ENCODE results near the gene HDAC6. TPM values are rescaled to one million over a fixed set of nuclear protein-coding genes. Genes with fewer than 3 reads are reported as not detected.
"Not testable (repeated sequence)": the region's sequence is repeated elsewhere in the genome, so short reads cannot be mapped to it uniquely, and the experiment has no call there.

HDAC6 gene
- total RNA-seq, 1 experiment from 2014 or later: 25.1 TPM

- DNase-seq: no peak
- no peak overlapping the region for H3K4me2 ChIP-seq (ENCODE audit: low read depth, low read length, poor library complexity, severe bottlenecking)
- no peaks in the 10 kb centered on the region for H3K36me3 ChIP-seq (ENCODE audit: insufficient read depth, low read length)
- no peaks in the 10 kb centered on the region for H3K4me1 ChIP-seq (ENCODE audit: low read length)
- no peaks in the 10 kb centered on the region for H4K20me1 ChIP-seq (ENCODE audit: insufficient read depth, low read depth, low read length)
- H3K9me3 ChIP-seq (ENCODE audit: low read length): no peaks in the 10 kb centered on the region
- no peak overlapping the region for H3K4me3 ChIP-seq (ENCODE audit: low read length)
- H2AFZ ChIP-seq (ENCODE audit: low read length): no peak overlapping the region
- no peaks in the 10 kb centered on the region for H3K9me2 ChIP-seq (replicated peaks; ENCODE audit: insufficient read depth, low read length)
- H3K27ac ChIP-seq (ENCODE audit: low read length): no peak overlapping the region
- no peaks in the 10 kb centered on the region for H3K79me2 ChIP-seq (ENCODE audit: low read length)
- no peaks in the 10 kb centered on the region for H3K27me3 ChIP-seq (ENCODE audit: low read length)
- no peak overlapping the region for H3K9ac ChIP-seq (ENCODE audit: low read length)
Observed at GRCh38 chrX:48833542-48834138, 31.8 kb downstream of the HDAC6 start.

- H2AFZ ChIP-seq (ENCODE audit: low read length): no peak overlapping the region
- H3K27ac ChIP-seq (ENCODE audit: low read length): no peak overlapping the region
- DNase-seq: no peak
- H3K36me3 ChIP-seq (ENCODE audit: insufficient read depth, low read length): no peaks in the 10 kb centered on the region
- H3K9me2 ChIP-seq (replicated peaks; ENCODE audit: insufficient read depth, low read length): no peaks in the 10 kb centered on the region
- no peaks in the 10 kb centered on the region for H3K9me3 ChIP-seq (ENCODE audit: low read length)
- H3K9ac ChIP-seq (ENCODE audit: low read length): no peak overlapping the region
- no peaks in the 10 kb centered on the region for H3K4me1 ChIP-seq (ENCODE audit: low read length)
- H3K4me3 ChIP-seq (ENCODE audit: low read length): no peak overlapping the region
- H3K27me3 ChIP-seq (ENCODE audit: low read length): no peaks in the 10 kb centered on the region
- no peaks in the 10 kb centered on the region for H3K79me2 ChIP-seq (ENCODE audit: low read length)
- H3K4me2 ChIP-seq (ENCODE audit: low read depth, low read length, poor library complexity, severe bottlenecking): no peak overlapping the region
- no peaks in the 10 kb centered on the region for H4K20me1 ChIP-seq (ENCODE audit: insufficient read depth, low read depth, low read length)
Observed at GRCh38 chrX:48834383-48834709, 32.5 kb downstream of the HDAC6 start.

- Histone ChIP-seq H3K9me2 (replicated peaks; ENCODE audit: insufficient read depth, low read length) (no peaks in the 10 kb centered on the region), H3K9ac (ENCODE audit: low read length) (no peak within 1 kb of the TSS), H3K27me3 (ENCODE audit: low read length) (no peaks in the 10 kb centered on the region), H3K27ac (ENCODE audit: low read length) (no peak within 1 kb of the TSS), H3K79me2 (ENCODE audit: low read length) (no peaks in the 10 kb centered on the region), H2AFZ (ENCODE audit: low read length) (no peak within 1 kb of the TSS), H3K9me3 (ENCODE audit: low read length) (no peaks in the 10 kb centered on the region), H3K4me3 (ENCODE audit: low read length) (no peak within 1 kb of the TSS), H3K4me2 (ENCODE audit: low read depth, low read length, poor library complexity, severe bottlenecking) (no peak within 1 kb of the TSS), H3K4me1 (ENCODE audit: low read length) (no peaks in the 10 kb centered on the region), H4K20me1 (ENCODE audit: insufficient read depth, low read depth, low read length) (no peaks in the 10 kb centered on the region), H3K36me3 (ENCODE audit: insufficient read depth, low read length) (no peaks in the 10 kb centered on the region)
- no peak for DNase-seq
Observed at GRCh38 chrX:48835524-48836329, 33.9 kb downstream of the HDAC6 start, which contains the start of gene PCSK1N. Gene PCSK1N (minus strand): TSS chrX:48835610. CDS start chrX:48835532, 78 bp downstream.

GRCh38 chrX:48839686-48840085, 37.8 kb downstream of the HDAC6 start:
- no peaks in the 10 kb centered on the region for H4K20me1 ChIP-seq (ENCODE audit: insufficient read depth, low read depth, low read length)
- no peaks in the 10 kb centered on the region for H3K4me1 ChIP-seq (ENCODE audit: low read length)
- no peak overlapping the region for H3K4me3 ChIP-seq (ENCODE audit: low read length)
- no peak overlapping the region for H2AFZ ChIP-seq (ENCODE audit: low read length)
- DNase-seq: no peak
- no peaks in the 10 kb centered on the region for H3K9me2 ChIP-seq (replicated peaks; ENCODE audit: insufficient read depth, low read length)
- no peak overlapping the region for H3K4me2 ChIP-seq (ENCODE audit: low read depth, low read length, poor library complexity, severe bottlenecking)
- no peak overlapping the region for H3K9ac ChIP-seq (ENCODE audit: low read length)
- no peaks in the 10 kb centered on the region for H3K36me3 ChIP-seq (ENCODE audit: insufficient read depth, low read length)
- H3K9me3 ChIP-seq (ENCODE audit: low read length): no peaks in the 10 kb centered on the region
- H3K27me3 ChIP-seq (ENCODE audit: low read length): no peaks in the 10 kb centered on the region
- no peaks in the 10 kb centered on the region for H3K79me2 ChIP-seq (ENCODE audit: low read length)
- H3K27ac ChIP-seq (ENCODE audit: low read length): no peak overlapping the region

GRCh38 chrX:48848847-48849246, 47.0 kb downstream of the HDAC6 start:
- Histone ChIP-seq H3K36me3 (ENCODE audit: insufficient read depth, low read length) (no peaks in the 10 kb centered on the region), H3K9me2 (replicated peaks; ENCODE audit: insufficient read depth, low read length) (no peaks in the 10 kb centered on the region), H4K20me1 (ENCODE audit: insufficient read depth, low read depth, low read length) (no peaks in the 10 kb centered on the region), H3K27ac (ENCODE audit: low read length) (no peak overlapping the region), H3K79me2 (ENCODE audit: low read length) (no peaks in the 10 kb centered on the region), H3K4me1 (ENCODE audit: low read length) (peaks cover 13% of the 10 kb centered on the region), H3K4me2 (ENCODE audit: low read depth, low read length, poor library complexity, severe bottlenecking) (no peak overlapping the region), H3K4me3 (ENCODE audit: low read length) (no peak overlapping the region), H3K9me3 (ENCODE audit: low read length) (no peaks in the 10 kb centered on the region), H2AFZ (ENCODE audit: low read length) (no peak overlapping the region), H3K9ac (ENCODE audit: low read length) (no peak overlapping the region), H3K27me3 (ENCODE audit: low read length) (no peaks in the 10 kb centered on the region)
- DNase-seq: no peak

- H3K36me3 ChIP-seq (ENCODE audit: insufficient read depth, low read length): no peaks in the 10 kb centered on the region
Observed at GRCh38 chrX:48852857-48853256, 51.0 kb downstream of the HDAC6 start.

GRCh38 chrX:48853494-48853893, 51.6 kb downstream of the HDAC6 start:
- H3K36me3 ChIP-seq (ENCODE audit: insufficient read depth, low read length); H3K79me2 ChIP-seq (ENCODE audit: low read length); H3K9me3 ChIP-seq (ENCODE audit: low read length); H2AFZ ChIP-seq (ENCODE audit: low read length); H3K27ac ChIP-seq (ENCODE audit: low read length); H4K20me1 ChIP-seq (ENCODE audit: insufficient read depth, low read depth, low read length); DNase-seq; H3K4me3 ChIP-seq (ENCODE audit: low read length); H3K27me3 ChIP-seq (ENCODE audit: low read length); H3K9ac ChIP-seq (ENCODE audit: low read length); H3K9me2 ChIP-seq (replicated peaks; ENCODE audit: insufficient read depth, low read length): not testable (repeated sequence)
- Histone ChIP-seq H3K4me1 (ENCODE audit: low read length) (peaks cover 13% of the 10 kb centered on the region), H3K4me2 (ENCODE audit: low read depth, low read length, poor library complexity, severe bottlenecking) (peak overlapping the region; percentile 23)

More at GRCh38 chrX:48852857-48853256, 51.0 kb downstream of the HDAC6 start:
- no peak overlapping the region for H3K4me3 ChIP-seq (ENCODE audit: low read length)
- no peaks in the 10 kb centered on the region for H3K79me2 ChIP-seq (ENCODE audit: low read length)
- H3K9me2 ChIP-seq (replicated peaks; ENCODE audit: insufficient read depth, low read length): no peaks in the 10 kb centered on the region
- peak overlapping the region; percentile 36; the same call in 1 of the 2 replicates for H2AFZ ChIP-seq (ENCODE audit: low read length)
- DNase-seq: no peak
- no peak overlapping the region for H3K9ac ChIP-seq (ENCODE audit: low read length)
- H3K27me3 ChIP-seq (ENCODE audit: low read length): no peaks in the 10 kb centered on the region
- H3K4me1 ChIP-seq (ENCODE audit: low read length): peaks cover 13% of the 10 kb centered on the region
- H3K4me2 ChIP-seq (ENCODE audit: low read depth, low read length, poor library complexity, severe bottlenecking): peak overlapping the region; percentile 23
- no peaks in the 10 kb centered on the region for H4K20me1 ChIP-seq (ENCODE audit: insufficient read depth, low read depth, low read length)
- no peaks in the 10 kb centered on the region for H3K9me3 ChIP-seq (ENCODE audit: low read length)
- H3K27ac ChIP-seq (ENCODE audit: low read length): no peak overlapping the region

- H3K79me2 ChIP-seq (ENCODE audit: low read length); H3K27ac ChIP-seq (ENCODE audit: low read length); H4K20me1 ChIP-seq (ENCODE audit: insufficient read depth, low read depth, low read length); H3K36me3 ChIP-seq (ENCODE audit: insufficient read depth, low read length); H3K9ac ChIP-seq (ENCODE audit: low read length); H3K9me2 ChIP-seq (replicated peaks; ENCODE audit: insufficient read depth, low read length); H3K4me3 ChIP-seq (ENCODE audit: low read length); H3K27me3 ChIP-seq (ENCODE audit: low read length); H3K4me1 ChIP-seq (ENCODE audit: low read length); H2AFZ ChIP-seq (ENCODE audit: low read length); DNase-seq; H3K9me3 ChIP-seq (ENCODE audit: low read length); H3K4me2 ChIP-seq (ENCODE audit: low read depth, low read length, poor library complexity, severe bottlenecking): not testable (repeated sequence)
Observed at GRCh38 chrX:48854121-48854804, 52.4 kb downstream of the HDAC6 start.

Data from Karpas-422 (cell line).